IMR-90 (cell line): ENCODE measurements around the gene MARS2.

Experiments
- BHLHE40 ChIP-seq: fragments of 150-350 bp; IDR thresholded peaks from 2 replicates; pipeline ENCODE4 v1.6.1; 2016; ENCODE audit warnings: mild to moderate bottlenecking, low read depth, low read length
- CEBPB ChIP-seq: IDR thresholded peaks from 2 replicates; pipeline ENCODE4 v1.6.1; 2012; ENCODE audit warnings: low read depth, low read length, improper control_type of control experiment
- FOS ChIP-seq: fragments of 150-350 bp; IDR thresholded peaks from 2 replicates; pipeline ENCODE4 v1.6.1; 2016; ENCODE audit warnings: low read depth, low read length
- MAFK ChIP-seq: IDR thresholded peaks from 2 replicates; pipeline ENCODE4 v1.6.1; 2012; ENCODE audit warnings: low read depth, low read length, improper control_type of control experiment
- MXI1 ChIP-seq: IDR thresholded peaks from 2 replicates; pipeline ENCODE4 v1.6.1; 2012; ENCODE audit warnings: low read depth, mild to moderate bottlenecking, low read length, moderate library complexity, borderline replicate concordance
- NFE2L2 ChIP-seq: fragments of 150-350 bp; IDR thresholded peaks from 2 replicates; pipeline ENCODE4 v1.6.1; 2016; ENCODE audit warnings: low read depth, mild to moderate bottlenecking, low read length
- POLR2A ChIP-seq: IDR thresholded peaks from 2 replicates; pipeline ENCODE4 v1.6.1; 2012; ENCODE audit warnings: mild to moderate bottlenecking, low read depth, low read length
- RAD21 ChIP-seq: IDR thresholded peaks from 2 replicates; pipeline ENCODE4 v1.6.1; 2012; ENCODE audit warnings: low read length, improper control_type of control experiment
- RCOR1 ChIP-seq: IDR thresholded peaks from 2 replicates; pipeline ENCODE4 v1.6.1; 2012; ENCODE audit warnings: mild to moderate bottlenecking, low read length, improper control_type of control experiment; ENCODE audit not compliant: insufficient replicate concordance
- RFX5 ChIP-seq: IDR thresholded peaks from 2 replicates; pipeline ENCODE4 v1.8.0; 2012; ENCODE audit warnings: low read depth, mild to moderate bottlenecking, low read length, moderate library complexity
- SMC3 ChIP-seq: fragments of 150-350 bp; IDR thresholded peaks from 2 replicates; pipeline ENCODE4 v1.6.1; 2016; ENCODE audit warnings: low read depth, mild to moderate bottlenecking, antibody characterized with exemption, low read length, moderate library complexity
- TF ChIP-seq, protein P1 (sequence below): conservative IDR thresholded peaks from 2 replicates; pipeline ENCODE4 v1.5.1; 2012; ENCODE audit warnings: mild to moderate bottlenecking, low read depth, low read length, improper control_type of control experiment
- TF ChIP-seq, protein P2 (sequence below): fragments of 150-350 bp; IDR thresholded peaks from 2 replicates; pipeline ENCODE4 v1.6.1; 2017; ENCODE audit warnings: mild to moderate bottlenecking, antibody characterized with exemption, low read length, low read depth
- TF ChIP-seq, protein P3 (sequence below): fragments of 150-350 bp; IDR thresholded peaks from 2 replicates; pipeline ENCODE4 v1.6.1; 2016; ENCODE audit warnings: low read depth, mild to moderate bottlenecking, low read length, moderate library complexity, borderline replicate concordance

DNA sequence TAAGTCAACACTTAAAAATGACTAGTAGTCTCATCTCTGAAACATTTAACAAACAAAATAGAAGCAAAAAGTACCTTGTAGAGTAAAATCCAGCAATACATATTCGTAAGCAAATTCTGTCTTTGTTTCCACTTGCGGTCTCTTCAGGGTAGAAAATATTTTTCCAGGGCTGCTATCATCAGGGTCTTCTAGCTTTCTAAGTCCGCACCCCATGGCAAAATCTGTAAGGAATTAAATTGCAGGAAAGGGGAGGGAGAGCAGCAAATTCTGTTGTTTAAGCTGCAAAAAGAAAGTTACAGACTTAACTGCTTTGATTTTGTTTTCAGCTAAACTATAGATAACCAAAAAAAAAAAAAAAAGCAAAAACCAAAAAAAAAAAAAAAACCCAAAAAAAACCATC is 29.9 kb upstream of the MARS2 start, which contains the start of gene RFTN2:
- TF ChIP-seq POLR2A (no peak), FOS (no peak), MXI1 (no peak), CEBPB (no peak), RAD21 (no peak), BHLHE40 (no peak), SMC3 (no peak), RFX5 (no peak), RCOR1 (no peak), NFE2L2 (no peak), MAFK (no peak)
- TF ChIP-seq, protein P1, sequence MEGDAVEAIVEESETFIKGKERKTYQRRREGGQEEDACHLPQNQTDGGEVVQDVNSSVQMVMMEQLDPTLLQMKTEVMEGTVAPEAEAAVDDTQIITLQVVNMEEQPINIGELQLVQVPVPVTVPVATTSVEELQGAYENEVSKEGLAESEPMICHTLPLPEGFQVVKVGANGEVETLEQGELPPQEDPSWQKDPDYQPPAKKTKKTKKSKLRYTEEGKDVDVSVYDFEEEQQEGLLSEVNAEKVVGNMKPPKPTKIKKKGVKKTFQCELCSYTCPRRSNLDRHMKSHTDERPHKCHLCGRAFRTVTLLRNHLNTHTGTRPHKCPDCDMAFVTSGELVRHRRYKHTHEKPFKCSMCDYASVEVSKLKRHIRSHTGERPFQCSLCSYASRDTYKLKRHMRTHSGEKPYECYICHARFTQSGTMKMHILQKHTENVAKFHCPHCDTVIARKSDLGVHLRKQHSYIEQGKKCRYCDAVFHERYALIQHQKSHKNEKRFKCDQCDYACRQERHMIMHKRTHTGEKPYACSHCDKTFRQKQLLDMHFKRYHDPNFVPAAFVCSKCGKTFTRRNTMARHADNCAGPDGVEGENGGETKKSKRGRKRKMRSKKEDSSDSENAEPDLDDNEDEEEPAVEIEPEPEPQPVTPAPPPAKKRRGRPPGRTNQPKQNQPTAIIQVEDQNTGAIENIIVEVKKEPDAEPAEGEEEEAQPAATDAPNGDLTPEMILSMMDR: no peak
- TF ChIP-seq, protein P2, sequence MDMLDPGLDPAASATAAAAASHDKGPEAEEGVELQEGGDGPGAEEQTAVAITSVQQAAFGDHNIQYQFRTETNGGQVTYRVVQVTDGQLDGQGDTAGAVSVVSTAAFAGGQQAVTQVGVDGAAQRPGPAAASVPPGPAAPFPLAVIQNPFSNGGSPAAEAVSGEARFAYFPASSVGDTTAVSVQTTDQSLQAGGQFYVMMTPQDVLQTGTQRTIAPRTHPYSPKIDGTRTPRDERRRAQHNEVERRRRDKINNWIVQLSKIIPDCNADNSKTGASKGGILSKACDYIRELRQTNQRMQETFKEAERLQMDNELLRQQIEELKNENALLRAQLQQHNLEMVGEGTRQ: no peak
- TF ChIP-seq, protein P3, sequence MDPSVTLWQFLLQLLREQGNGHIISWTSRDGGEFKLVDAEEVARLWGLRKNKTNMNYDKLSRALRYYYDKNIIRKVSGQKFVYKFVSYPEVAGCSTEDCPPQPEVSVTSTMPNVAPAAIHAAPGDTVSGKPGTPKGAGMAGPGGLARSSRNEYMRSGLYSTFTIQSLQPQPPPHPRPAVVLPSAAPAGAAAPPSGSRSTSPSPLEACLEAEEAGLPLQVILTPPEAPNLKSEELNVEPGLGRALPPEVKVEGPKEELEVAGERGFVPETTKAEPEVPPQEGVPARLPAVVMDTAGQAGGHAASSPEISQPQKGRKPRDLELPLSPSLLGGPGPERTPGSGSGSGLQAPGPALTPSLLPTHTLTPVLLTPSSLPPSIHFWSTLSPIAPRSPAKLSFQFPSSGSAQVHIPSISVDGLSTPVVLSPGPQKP: no peak
